SH-SY5Y (cell line): ENCODE data around the gene VARS2.

ENCODE experiments used
- GATA2 ChIP-seq: IDR thresholded peaks from 2 replicates; pipeline ENCODE4 v1.6.1; 2011; ENCODE audit warnings: mild to moderate bottlenecking, low read depth, low read length
- GATA3 ChIP-seq: IDR thresholded peaks from 2 replicates; pipeline ENCODE4 v1.6.1; 2011; ENCODE audit warnings: low read depth, mild to moderate bottlenecking, low read length, moderate library complexity

DNA sequence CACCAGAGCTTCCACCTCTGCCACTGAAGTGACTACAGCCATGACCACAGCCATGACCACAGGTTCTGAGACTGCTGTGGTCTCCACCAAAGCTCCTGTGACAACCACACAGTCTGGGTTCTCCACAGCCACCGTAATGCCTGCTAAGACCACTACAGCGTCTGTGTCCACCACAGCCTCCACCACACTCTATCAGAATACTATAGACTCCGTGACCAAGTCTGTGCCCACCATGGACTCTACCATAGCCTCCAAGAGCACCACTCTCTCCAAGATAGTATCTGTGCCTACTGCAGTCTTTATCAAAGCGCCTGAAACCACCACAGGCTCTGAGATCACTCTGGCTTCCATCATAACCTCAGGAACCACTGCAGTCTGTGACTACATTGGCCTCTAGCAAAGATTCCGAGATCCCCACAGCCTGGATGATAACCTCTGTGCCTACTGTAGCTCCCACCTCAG lies 51.1 kb downstream of the VARS2 start:
- TF ChIP-seq GATA2 (no peak), GATA3 (no peak)
